SU-DHL-6 (cell line): Measurements from ENCODE around the gene TBC1D5.

Experiments
- H2AFZ ChIP-seq: fragments of 200-600 bp; sonication (generic); 2 replicates; pipeline ENCODE4 v1.6.1; 2014; ENCODE audit warnings: low read depth, mild to moderate bottlenecking, moderate library complexity, mixed read lengths, antibody characterized with exemption, low read length; ENCODE audit not compliant: severe bottlenecking
- H3F3A ChIP-seq: fragments of 200-600 bp; shearing (Covaris generic); 2 replicates; pipeline ENCODE4 v1.6.0; 2016; ENCODE audit warnings: antibody characterized with exemption, mild to moderate bottlenecking; ENCODE audit not compliant: insufficient read depth
- H3K27ac ChIP-seq: fragments of 200-600 bp; sonication (generic); 2 replicates; pipeline ENCODE4 v1.5.1; 2016; ENCODE audit warnings: low read depth, mild to moderate bottlenecking, low read length, moderate library complexity, mixed read lengths
- H3K27me3 ChIP-seq: fragments of 200-600 bp; sonication (generic), shearing (Covaris generic); 2 replicates; pipeline ENCODE4 v1.6.0; 2014; ENCODE audit warnings: mild to moderate bottlenecking, low read length
- H3K36me3 ChIP-seq: fragments of 200-600 bp; sonication (generic); 2 replicates; pipeline ENCODE4 v1.6.1; 2014; ENCODE audit warnings: mild to moderate bottlenecking, low read length, mixed read lengths
- H3K4me2 ChIP-seq: fragments of 300-600, 200-600 bp; shearing (Covaris generic), sonication (generic); 2 replicates; pipeline ENCODE4 v1.6.0; 2014; ENCODE audit warnings: low read length, low read depth, mild to moderate bottlenecking; ENCODE audit not compliant: poor library complexity, severe bottlenecking
- H3K4me3 ChIP-seq: fragments of 200-600 bp; sonication (generic); 2 replicates; pipeline ENCODE4 v1.5.1; 2014; ENCODE audit warnings: antibody characterized with exemption, low read length, mild to moderate bottlenecking, mixed read lengths; ENCODE audit not compliant: insufficient read depth, poor library complexity, severe bottlenecking
- H3K79me2 ChIP-seq: fragments of 200-600 bp; sonication (generic); 2 replicates; pipeline ENCODE4 v1.6.1; 2014; ENCODE audit warnings: mild to moderate bottlenecking, low read length, moderate library complexity; ENCODE audit not compliant: insufficient read depth
- H3K9ac ChIP-seq: fragments of 200-600 bp; sonication (generic); 2 replicates; pipeline ENCODE4 v1.7.0; 2014; ENCODE audit warnings: mild to moderate bottlenecking, low read length
- H3K9me2 ChIP-seq: fragments of 200-600 bp; sonication (generic); replicated peaks from 2 replicates; pipeline ENCODE4 v1.6.1; 2014; ENCODE audit warnings: low read length; ENCODE audit not compliant: insufficient read depth
- H3K9me3 ChIP-seq: fragments of 200-600 bp; sonication (generic); 2 replicates; pipeline ENCODE4 v1.6.1; 2014; ENCODE audit warnings: low read length, mixed read lengths; ENCODE audit not compliant: insufficient read depth
- H4K20me1 ChIP-seq: fragments of 200-600 bp; sonication (generic); 2 replicates; pipeline ENCODE4 v1.6.1; 2014; ENCODE audit warnings: low read depth, mild to moderate bottlenecking, antibody characterized with exemption, low read length, moderate library complexity, mixed read lengths
- CTCF ChIP-seq: fragments of 200-600 bp; sonication (generic); IDR thresholded peaks from one replicate; pipeline ENCODE4 v1.5.1; 2017; ENCODE audit warnings: antibody characterized with exemption, mild to moderate bottlenecking, low read length, moderate library complexity; ENCODE audit not compliant: insufficient read depth, poor library complexity, severe bottlenecking
- EZH2phosphoT487 ChIP-seq: fragments of 200-600 bp; sonication (generic), shearing (Covaris generic); conservative IDR thresholded peaks from 2 replicates; pipeline ENCODE4 v1.6.1; 2018; ENCODE audit warnings: mild to moderate bottlenecking, antibody characterized with exemption, low read length, moderate library complexity, mixed read lengths

Gene TBC1D5

DNA sequence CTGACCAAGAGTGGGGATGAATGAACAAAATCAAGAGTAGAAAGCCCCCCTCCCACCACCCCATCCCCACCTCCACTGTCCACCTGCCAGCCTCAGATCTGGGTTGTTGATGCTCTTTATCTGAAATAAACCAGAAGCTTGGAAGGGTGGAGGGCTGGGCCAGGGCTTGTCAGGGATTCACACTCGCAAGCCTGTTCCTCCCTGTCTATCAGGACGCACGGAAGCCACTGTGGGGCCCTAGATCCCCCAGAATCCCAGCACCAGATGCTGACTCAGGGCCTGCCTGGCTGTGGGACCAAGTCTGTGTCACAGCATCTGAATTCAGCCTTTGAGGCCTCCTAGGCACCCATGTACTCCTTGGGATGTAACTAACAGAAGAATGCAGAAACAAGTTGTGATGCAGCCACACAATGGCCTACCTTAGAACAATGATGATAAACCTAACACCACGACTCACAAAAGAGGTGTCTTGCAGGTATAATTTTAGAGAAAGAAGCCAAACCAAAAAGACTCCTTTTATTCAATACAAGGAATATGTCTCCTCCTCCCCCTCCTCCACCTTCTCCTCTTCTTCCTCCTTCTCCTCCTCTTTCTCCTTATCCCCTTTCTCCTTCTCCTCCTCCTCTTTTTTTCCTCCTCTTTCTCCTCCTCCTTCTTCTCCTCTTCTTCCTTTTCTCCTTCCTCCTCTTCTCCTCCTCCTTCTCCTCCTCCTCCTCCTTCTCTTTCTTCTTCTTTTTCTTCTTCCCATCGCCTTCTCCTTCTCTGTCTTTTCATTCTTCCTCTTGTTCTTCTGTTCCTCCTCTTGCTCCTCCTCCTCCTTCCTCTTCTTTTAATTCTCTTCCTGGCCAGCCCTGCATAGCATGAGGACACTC lies 623.0 kb downstream of the TBC1D5 start:
- Histone ChIP-seq H3K9me2 (no peaks in the 10 kb centered on the region), H3F3A (no peaks in the 10 kb centered on the region), H3K9ac (no peak overlapping the region), H3K4me3 (no peak overlapping the region), H3K27ac (no peak overlapping the region), H3K27me3 (no peaks in the 10 kb centered on the region), H3K79me2 (no peaks in the 10 kb centered on the region), H3K36me3 (no peaks in the 10 kb centered on the region), H3K9me3 (peaks cover 6% of the 10 kb centered on the region; the same call in 1 of the 2 replicates), H3K4me2 (no peak overlapping the region), H4K20me1 (no peaks in the 10 kb centered on the region), H2AFZ (no peak overlapping the region)
- TF ChIP-seq CTCF (no peak), EZH2phosphoT487 (no peak)

DNA sequence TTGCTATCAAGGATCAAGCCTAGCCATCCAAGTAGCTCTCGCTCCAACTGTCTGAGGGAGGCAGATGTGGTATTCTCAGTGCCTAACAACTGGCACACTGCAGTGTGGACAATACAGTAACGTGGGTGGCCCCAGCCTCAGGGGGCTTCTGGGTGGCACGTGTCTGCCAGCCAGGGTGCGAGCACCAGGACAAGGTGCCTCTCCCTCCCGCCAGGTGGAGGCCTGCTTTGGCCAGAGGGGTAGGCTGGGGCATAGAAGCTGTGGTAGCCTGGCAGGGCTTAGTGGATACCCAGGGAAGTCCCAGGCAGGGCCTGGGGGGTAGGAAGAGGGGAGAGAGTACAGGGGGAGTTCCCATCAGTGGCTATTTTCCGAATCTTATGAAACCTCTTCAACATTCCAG lies 623.7 kb downstream of the TBC1D5 start:
- no peaks in the 10 kb centered on the region for H4K20me1 ChIP-seq
- no peaks in the 10 kb centered on the region for H3K9me2 ChIP-seq
- H3F3A ChIP-seq, result no peaks in the 10 kb centered on the region
- no peaks in the 10 kb centered on the region for H3K79me2 ChIP-seq
- H2AFZ ChIP-seq, result no peak overlapping the region
- no peaks in the 10 kb centered on the region for H3K27me3 ChIP-seq
- no peak overlapping the region for H3K4me2 ChIP-seq
- no peak overlapping the region for H3K4me3 ChIP-seq
- H3K27ac ChIP-seq, result no peak overlapping the region
- TF ChIP-seq CTCF (no peak), EZH2phosphoT487 (no peak)
- H3K36me3 ChIP-seq, result no peaks in the 10 kb centered on the region
- no peak overlapping the region for H3K9ac ChIP-seq
- peaks cover 6% of the 10 kb centered on the region; the same call in 1 of the 2 replicates for H3K9me3 ChIP-seq

DNA sequence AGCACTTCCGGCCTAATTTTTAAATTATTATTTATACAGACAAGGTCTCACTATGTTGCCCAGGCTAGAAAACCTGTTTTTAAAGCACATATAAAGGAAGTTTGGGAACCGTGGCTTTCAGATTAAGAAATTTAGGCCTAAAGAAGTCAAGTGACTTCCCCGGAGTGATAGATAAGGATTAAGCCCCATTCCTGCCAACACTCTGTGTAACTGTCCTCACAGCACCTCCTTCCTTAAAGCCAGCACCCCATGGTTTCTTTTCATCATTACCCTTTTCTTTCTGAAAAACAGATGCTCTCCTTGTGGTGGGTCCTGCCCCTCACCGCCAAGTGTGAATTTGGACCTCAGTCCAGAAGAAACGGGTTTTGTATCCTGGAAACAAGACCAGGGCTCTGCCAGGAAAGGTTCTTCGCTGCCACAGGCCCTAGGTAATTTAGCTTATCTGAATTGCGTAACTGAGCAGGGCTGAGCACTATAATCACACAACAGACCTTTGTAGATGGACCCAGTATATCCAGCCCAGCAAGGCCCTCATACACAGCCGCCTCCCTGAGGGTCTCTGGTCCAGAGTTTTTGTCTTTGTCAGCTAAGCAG lies 626.3 kb downstream of the TBC1D5 start:
- Histone ChIP-seq H3K9ac (no peak overlapping the region), H3K9me2 (no peaks in the 10 kb centered on the region), H3K4me2 (no peak overlapping the region), H3F3A (no peaks in the 10 kb centered on the region), H2AFZ (no peak overlapping the region), H3K79me2 (no peaks in the 10 kb centered on the region), H3K36me3 (no peaks in the 10 kb centered on the region), H4K20me1 (no peaks in the 10 kb centered on the region), H3K27ac (no peak overlapping the region), H3K4me3 (no peak overlapping the region), H3K27me3 (no peaks in the 10 kb centered on the region), H3K9me3 (no peaks in the 10 kb centered on the region)
- TF ChIP-seq EZH2phosphoT487 (no peak), CTCF (no peak)
